ENCODE results near the gene ZBTB21.

Gene ZBTB21

DNA sequence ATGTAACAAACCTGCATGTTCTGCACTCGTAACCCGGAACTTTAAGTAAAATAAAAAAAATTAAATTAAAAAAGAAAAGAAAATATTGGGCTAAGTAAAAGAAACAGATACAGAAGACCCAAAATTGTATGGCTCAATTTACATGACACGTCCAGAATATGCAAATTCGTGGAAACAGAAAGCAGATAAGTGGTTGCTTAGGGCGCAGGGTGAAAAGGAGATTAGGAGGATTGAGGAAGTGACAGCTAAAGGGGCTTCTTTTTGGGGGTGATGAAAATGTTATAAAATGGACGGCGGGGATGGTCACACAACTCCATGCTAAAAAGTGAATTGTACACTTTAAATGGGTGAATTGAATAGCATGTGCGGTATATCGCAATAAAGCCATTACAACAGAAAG, 27.4 kb upstream of the ZBTB21 start:
- TF ChIP-seq, protein P1, sequence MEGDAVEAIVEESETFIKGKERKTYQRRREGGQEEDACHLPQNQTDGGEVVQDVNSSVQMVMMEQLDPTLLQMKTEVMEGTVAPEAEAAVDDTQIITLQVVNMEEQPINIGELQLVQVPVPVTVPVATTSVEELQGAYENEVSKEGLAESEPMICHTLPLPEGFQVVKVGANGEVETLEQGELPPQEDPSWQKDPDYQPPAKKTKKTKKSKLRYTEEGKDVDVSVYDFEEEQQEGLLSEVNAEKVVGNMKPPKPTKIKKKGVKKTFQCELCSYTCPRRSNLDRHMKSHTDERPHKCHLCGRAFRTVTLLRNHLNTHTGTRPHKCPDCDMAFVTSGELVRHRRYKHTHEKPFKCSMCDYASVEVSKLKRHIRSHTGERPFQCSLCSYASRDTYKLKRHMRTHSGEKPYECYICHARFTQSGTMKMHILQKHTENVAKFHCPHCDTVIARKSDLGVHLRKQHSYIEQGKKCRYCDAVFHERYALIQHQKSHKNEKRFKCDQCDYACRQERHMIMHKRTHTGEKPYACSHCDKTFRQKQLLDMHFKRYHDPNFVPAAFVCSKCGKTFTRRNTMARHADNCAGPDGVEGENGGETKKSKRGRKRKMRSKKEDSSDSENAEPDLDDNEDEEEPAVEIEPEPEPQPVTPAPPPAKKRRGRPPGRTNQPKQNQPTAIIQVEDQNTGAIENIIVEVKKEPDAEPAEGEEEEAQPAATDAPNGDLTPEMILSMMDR (IDR thresholded peaks at IDR 0.05; ENCODE audit: control extremely low read depth, extremely low read depth, low read depth, missing control alignments) = no peak
- ChIA-PET CTCF (interaction anchor here (1.3 to 1.8 kb wide), 2 partner anchors 12 to 80 kb away, joined by 4 to 6 read pairs; no protein-coding TSS in a partner anchor), POLR2A (no interaction called here)
- no peak for DNase-seq (ENCODE audit: extremely low spot score)

DNA sequence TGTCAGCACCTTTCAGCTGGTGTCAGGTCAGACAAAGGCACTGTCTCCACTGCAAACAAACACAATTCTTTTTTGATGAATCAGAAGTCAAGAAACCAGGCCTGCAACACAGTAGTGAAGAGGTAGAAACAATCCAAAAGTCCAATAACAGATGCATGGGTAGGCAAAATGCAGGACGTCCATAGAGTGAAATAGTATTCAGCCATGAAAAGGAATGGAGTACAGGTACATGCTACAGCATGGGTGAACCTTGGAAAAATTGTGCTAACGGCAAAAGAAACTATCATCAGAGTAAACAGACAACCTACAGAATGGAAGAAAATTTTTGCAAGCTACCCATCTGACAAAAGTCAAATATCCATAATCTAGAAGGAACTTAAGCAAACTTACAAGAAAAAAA, 26.2 kb upstream of the ZBTB21 start:
- DNase-seq (ENCODE audit: extremely low spot score) = no peak
- ChIA-PET CTCF (no interaction called here), POLR2A (no interaction called here)
- TF ChIP-seq, protein P1 (IDR thresholded peaks at IDR 0.05; ENCODE audit: control extremely low read depth, extremely low read depth, low read depth, missing control alignments) = no peak

DNA sequence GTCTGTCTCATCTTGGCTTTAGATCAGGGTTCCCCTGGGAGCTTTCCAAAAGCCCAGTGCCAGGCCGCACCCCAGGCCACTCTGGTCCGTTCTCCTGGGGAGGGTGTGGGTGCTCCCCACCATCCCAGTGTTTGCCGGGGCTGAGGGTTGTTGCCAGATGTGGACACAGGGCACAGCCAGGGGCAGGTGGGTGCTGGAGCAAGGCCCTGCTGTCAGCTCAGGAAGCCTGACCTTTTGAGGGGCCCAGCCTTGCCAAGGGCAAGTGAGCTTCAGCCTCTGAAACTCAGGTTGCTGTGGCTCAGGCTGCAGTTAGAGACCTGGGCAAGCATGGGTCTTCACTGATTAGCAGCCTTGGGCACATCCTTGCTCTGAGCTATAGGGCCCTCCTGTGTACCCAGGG, 22.8 kb upstream of the ZBTB21 start:
- CTCF ChIA-PET = interaction anchor here (0.9 to 1.3 kb wide), 4 partner anchors 8 to 84 kb away, joined by 3 read pairs; no protein-coding TSS in a partner anchor
- no peak for DNase-seq (ENCODE audit: extremely low spot score)
- TF ChIP-seq, protein P1 (IDR thresholded peaks at IDR 0.05; ENCODE audit: control extremely low read depth, extremely low read depth, low read depth, missing control alignments) = no peak
- POLR2A ChIA-PET = interaction anchor here (0.7 kb wide), 1 partner anchor 30 kb away, joined by 3 read pairs; no protein-coding TSS in a partner anchor

DNA sequence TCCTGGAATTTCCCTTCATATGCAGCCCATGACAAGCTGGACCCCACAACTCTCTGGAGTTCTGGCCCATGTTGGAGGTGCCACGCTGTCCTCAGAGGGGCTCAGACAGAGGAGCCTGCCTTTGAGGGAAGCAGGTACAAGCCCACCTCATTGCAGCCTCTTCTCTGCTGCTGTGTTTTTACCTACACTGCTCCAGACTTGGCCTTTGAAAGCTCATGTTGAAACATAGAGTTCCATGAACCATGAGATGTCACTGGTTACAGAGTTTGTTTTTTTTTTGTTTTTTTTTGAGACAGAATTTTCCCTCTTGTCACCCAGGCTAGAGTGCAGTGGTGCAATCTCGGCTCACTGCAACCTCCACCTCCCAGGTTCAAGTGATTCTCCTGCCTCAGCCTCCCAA, 22.1 kb upstream of the ZBTB21 start:
- POLR2A ChIA-PET = interaction anchor here (0.7 kb wide), 1 partner anchor 31 kb away, joined by 3 read pairs; no protein-coding TSS in a partner anchor

DNA sequence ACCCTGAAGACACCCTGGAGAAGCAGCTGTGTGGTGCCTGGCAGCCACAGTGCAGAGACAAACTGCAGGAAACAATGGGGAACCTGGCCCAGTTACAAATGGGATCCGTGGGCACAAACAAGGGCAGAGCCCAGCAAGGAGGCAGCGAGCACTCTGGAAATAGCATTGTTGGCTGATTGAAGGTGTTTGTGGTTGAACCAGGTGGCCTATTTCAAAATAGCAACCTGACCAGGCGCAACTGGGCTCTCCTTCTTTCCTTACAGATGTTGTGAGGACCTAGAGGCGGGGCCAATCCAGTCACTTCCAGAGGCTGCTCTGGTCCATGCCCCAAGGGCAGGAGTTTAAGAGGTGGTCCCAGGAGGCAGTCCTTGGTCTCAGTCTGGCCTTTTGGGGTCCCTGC, 21.7 kb upstream of the ZBTB21 start:
- ChIA-PET CTCF (interaction anchor here (1.3 kb wide), 2 partner anchors 9 to 49 kb away, joined by 3 read pairs; no protein-coding TSS in a partner anchor), POLR2A (no interaction called here)
- TF ChIP-seq, protein P1 (IDR thresholded peaks at IDR 0.05; ENCODE audit: control extremely low read depth, extremely low read depth, low read depth, missing control alignments) = no peak
- DNase-seq (ENCODE audit: extremely low spot score) = no peak

More for the DNA sequence above, 22.1 kb upstream of the ZBTB21 start:
- no peak for DNase-seq (ENCODE audit: extremely low spot score)
- CTCF ChIA-PET = interaction anchor here (1.3 kb wide), 2 partner anchors 9 to 49 kb away, joined by 3 read pairs; no protein-coding TSS in a partner anchor
- TF ChIP-seq, protein P1 (IDR thresholded peaks at IDR 0.05; ENCODE audit: control extremely low read depth, extremely low read depth, low read depth, missing control alignments) = no peak

DNA sequence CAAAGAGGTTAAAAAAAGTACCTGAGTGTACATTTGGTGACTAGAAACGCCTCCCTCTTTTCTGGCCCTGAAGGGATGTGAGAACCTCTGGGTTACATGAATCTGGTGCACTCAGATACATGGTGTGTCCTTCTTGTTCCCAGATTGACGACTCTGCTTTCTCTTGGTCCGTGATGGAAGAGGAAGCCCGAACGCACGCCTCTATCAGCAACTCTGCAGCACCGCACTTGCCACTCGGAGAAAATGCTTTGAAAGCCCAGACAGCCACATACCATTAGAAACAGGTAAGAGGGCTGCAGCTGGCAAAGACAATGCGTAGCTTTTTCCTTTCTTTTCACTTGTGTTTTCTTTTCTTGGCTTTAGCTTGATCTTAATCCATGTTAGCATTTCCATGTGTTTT, 21.1 kb upstream of the ZBTB21 start:
- DNase-seq (ENCODE audit: extremely low spot score) = no peak
- CTCF ChIA-PET = interaction anchor here (1.3 kb wide), 1 partner anchor 10 kb away, joined by 3 read pairs; no protein-coding TSS in a partner anchor
- POLR2A ChIA-PET = no interaction called here
- TF ChIP-seq, protein P1 (IDR thresholded peaks at IDR 0.05; ENCODE audit: control extremely low read depth, extremely low read depth, low read depth, missing control alignments) = no peak
